Sigmoid colon (tissue), 7 donors: ENCODE results near the gene CCDC47. TPM values are rescaled to one million over a fixed set of nuclear protein-coding genes. Genes with fewer than 3 reads are reported as not detected.

Experiments
- DNase-seq: peaks from one replicate; pipeline ENCODE4 v3.0.0-alpha.2; 2019
- H3K27ac ChIP-seq, 4 donors: fragments of 200-600 bp; sonication (generic); one replicate each; pipeline ENCODE4 v1.5.1; 2016 to 2019; ENCODE audit warnings: mild to moderate bottlenecking in 1 of 4
- H3K27me3 ChIP-seq, 3 donors: fragments of 200-600 bp; sonication (generic); one replicate each; pipeline ENCODE4 v1.5.1; 2019; ENCODE audit warnings: mild to moderate bottlenecking in 1 of 3
- H3K36me3 ChIP-seq, 4 donors: fragments of 200-600 bp; sonication (generic); one replicate each; pipeline ENCODE4 v1.5.1; 2016 to 2019
- H3K4me1 ChIP-seq, 4 donors: fragments of 200-600 bp; sonication (generic); one replicate each; pipeline ENCODE4 v1.5.1; 2017 to 2019
- H3K4me3 ChIP-seq, 4 donors: fragments of 200-600 bp; sonication (generic); one replicate each; pipeline ENCODE4 v1.5.1; 2017 to 2019; ENCODE audit warnings: mild to moderate bottlenecking in 2 of 4, moderate library complexity in 1 of 4
- H3K9me3 ChIP-seq, 4 donors: fragments of 200-600 bp in 3 of 4; sonication (generic) in 3 of 4; one replicate each; pipeline versions ENCODE4 v1.5.1 to v1.6.1; 2013 to 2019
- CTCF ChIP-seq, 4 experiments: fragments of 450-650 bp in 3 of 4; fragments of 200-600 bp in 1 of 4; IDR thresholded peaks; one replicate each; pipeline ENCODE4 v1.5.1; 2016 to 2019; ENCODE audit warnings: antibody characterized with exemption in 4 of 4, mild to moderate bottlenecking in 3 of 4, moderate library complexity in 2 of 4
- EP300 ChIP-seq, 4 donors: sonication (generic); formaldehyde crosslinking; IDR thresholded peaks; one replicate each; pipeline ENCODE4 v1.6.1; 2017; ENCODE audit warnings: antibody characterized with exemption in 4 of 4
- POLR2A ChIP-seq, 2 donors: fragments of 450-650 bp; IDR thresholded peaks; one replicate each; pipeline ENCODE4 v1.6.1; 2016; ENCODE audit warnings: antibody characterized with exemption in 2 of 2, mild to moderate bottlenecking in 2 of 2, moderate library complexity in 2 of 2
- POLR2AphosphoS5 ChIP-seq, 4 donors: sonication (generic); formaldehyde crosslinking; IDR thresholded peaks; one replicate each; pipeline ENCODE4 v1.6.1; 2017; ENCODE audit warnings: antibody characterized with exemption in 4 of 4
- WGBS, 2 donors: extraction: QIAGEN DNeasy Blood & Tissue Kit; methylation state at CpG; one replicate each; pipeline ENCODE4 v1.1.7; 2013; 5-methylcytosine and 5-hydroxymethylcytosine counted together
- intact Hi-C: fragments of 100-400 bp; cut with DNase I; formaldehyde crosslinking; loops from one replicate; pipeline ENCODE4 v1.15.1; 2023
- polyA plus RNA-seq, 3 donors: library from polyadenylated mRNA; stranded (reverse); fragments of 200-250 nt; gene quantifications; one replicate each; pipeline ENCODE4 v1.2.3, GENCODE V29; 2013
- total RNA-seq, 4 donors: library from RNA; depleted of rRNA; stranded (reverse); fragments of >200 nt; gene quantifications; one replicate each; pipeline ENCODE4 v1.1.0, GENCODE V29; 2016
- donor health status: healthy with polysubstance abuse.
- donor health status: Bipolar disorder and iron deficiency.
- donor health status: healthy.

Gene CCDC47
- total and polyA plus RNA-seq, 7 donors = 12.0 to 65.4 (median 39.9) TPM

- intact Hi-C loops = no loop called here
Observed at GRCh38 chr17:63816123-63816522, 42.7 kb upstream of the CCDC47 start.

GRCh38 chr17:63809970-63810369, 36.6 kb upstream of the CCDC47 start:
- Histone ChIP-seq H3K27ac (no peak overlapping the region), H3K27me3 (no peaks in the 10 kb centered on the region), H3K36me3 (peaks cover 60 to 99% (median 89%) of the 10 kb centered on the region in 4 donors), H3K9me3 (no peaks in the 10 kb centered on the region), H3K4me3 (no peak overlapping the region), H3K4me1 (no peaks in the 10 kb centered on the region)
- DNase-seq = no peak
- 91 to 92% methylated on average over 9 of the region's 9 CpGs for WGBS, 2 donors
- intact Hi-C loops = no loop called here
- TF ChIP-seq POLR2A (IDR thresholded peaks at IDR 0.05) (no peak), EP300 (IDR thresholded peaks at IDR 0.05) (no peak), POLR2AphosphoS5 (IDR thresholded peaks at IDR 0.05) (no peak), CTCF (IDR thresholded peaks at IDR 0.05) (no peak)

More at GRCh38 chr17:63816123-63816522, 42.7 kb upstream of the CCDC47 start:
- no peaks in the 10 kb centered on the region for H3K9me3 ChIP-seq
- WGBS, 2 donors = 87 to 93% methylated on average over 2 of the region's 2 CpGs
- no peaks in the 10 kb centered on the region for H3K27me3 ChIP-seq
- DNase-seq = no peak
- no peak overlapping the region for H3K27ac ChIP-seq
- H3K4me3 ChIP-seq = no peak overlapping the region
- TF ChIP-seq CTCF (IDR thresholded peaks at IDR 0.05) (no peak), POLR2AphosphoS5 (IDR thresholded peaks at IDR 0.05) (no peak), POLR2A (IDR thresholded peaks at IDR 0.05) (no peak)
- peaks cover 63 to 99% (median 92%) of the 10 kb centered on the region in 4 donors for H3K36me3 ChIP-seq
- no peaks in the 10 kb centered on the region for H3K4me1 ChIP-seq

- TF ChIP-seq EP300 (IDR thresholded peaks at IDR 0.05) = no peak
- no peak for TF ChIP-seq CTCF (IDR thresholded peaks at IDR 0.05)
- TF ChIP-seq POLR2A (IDR thresholded peaks at IDR 0.05) = no peak
- no peak for DNase-seq
- peaks cover 31 to 100% (median 68%) of the 10 kb centered on the region in 4 donors for H3K36me3 ChIP-seq
- no peaks in the 10 kb centered on the region for H3K9me3 ChIP-seq
- H3K4me3 ChIP-seq = no peak overlapping the region
- H3K4me1 ChIP-seq = no peaks in the 10 kb centered on the region
- intact Hi-C loops = no loop called here
- no peaks in the 10 kb centered on the region for H3K27me3 ChIP-seq
- no peak overlapping the region for H3K27ac ChIP-seq
- WGBS, 2 donors = 64 to 90% methylated on average over 2 of the region's 2 CpGs
Observed at GRCh38 chr17:63805591-63805990, 32.2 kb upstream of the CCDC47 start.

- TF ChIP-seq POLR2AphosphoS5 (IDR thresholded peaks at IDR 0.05) = no peak
- no peak for TF ChIP-seq CTCF (IDR thresholded peaks at IDR 0.05)
- no peak for TF ChIP-seq POLR2A (IDR thresholded peaks at IDR 0.05)
- TF ChIP-seq EP300 (IDR thresholded peaks at IDR 0.05) = no peak
- peaks cover 31 to 100% (median 68%) of the 10 kb centered on the region in 4 donors for H3K36me3 ChIP-seq
- intact Hi-C loops = no loop called here
- H3K27ac ChIP-seq = no peak overlapping the region
- WGBS, 2 donors = 89 to 93% methylated on average over 1 of the region's 1 CpG
- no peaks in the 10 kb centered on the region for H3K27me3 ChIP-seq
- no peak overlapping the region for H3K4me3 ChIP-seq
- DNase-seq = no peak
- no peaks in the 10 kb centered on the region for H3K9me3 ChIP-seq
- no peaks in the 10 kb centered on the region for H3K4me1 ChIP-seq
Observed at GRCh38 chr17:63804328-63804727, 30.9 kb upstream of the CCDC47 start.

GRCh38 chr17:63800783-63801182, 27.4 kb upstream of the CCDC47 start:
- H3K27me3 ChIP-seq = no peaks in the 10 kb centered on the region
- no peak overlapping the region for H3K4me3 ChIP-seq
- TF ChIP-seq POLR2A (IDR thresholded peaks at IDR 0.05) = no peak
- TF ChIP-seq EP300 (IDR thresholded peaks at IDR 0.05) = no peak
- TF ChIP-seq CTCF (IDR thresholded peaks at IDR 0.05) = no peak
- no peak for TF ChIP-seq POLR2AphosphoS5 (IDR thresholded peaks at IDR 0.05)
- 94 to 97% methylated on average over 1 of the region's 1 CpG for WGBS, 2 donors
- DNase-seq = no peak
- H3K9me3 ChIP-seq = no peaks in the 10 kb centered on the region
- no peak overlapping the region for H3K27ac ChIP-seq
- intact Hi-C loops = no loop called here
- no peaks in the 10 kb centered on the region for H3K4me1 ChIP-seq
- H3K36me3 ChIP-seq = peaks cover 37 to 100% (median 59%) of the 10 kb centered on the region in 4 donors
